Right renal pelvis (tissue), 4 donors: Measurements from ENCODE around the gene POLR1B. TPM values are rescaled to one million over a fixed set of nuclear protein-coding genes. Genes with fewer than 3 reads are reported as not detected.
A peak's percentile ranks its signal among the peaks of the same experiment; 100 is the strongest.
"Not testable (repeated sequence)": the region's sequence is repeated elsewhere in the genome, so short reads cannot be mapped to it uniquely, and the experiment has no call there.

Experiments used
- DNase-seq, 4 donors: peaks; one replicate each; pipeline ENCODE4 v3.0.0-alpha.2; 2013; ENCODE audit warnings: low read depth in 4 of 4, low spot score in 3 of 4, missing footprints in 1 of 4
- polyA plus RNA-seq, 4 donors: library from polyadenylated mRNA; unstranded; fragments of 120-200 nt; gene quantifications; one replicate each; pipeline ENCODE4 v1.2.1, GENCODE V29; 2013; ENCODE audit not compliant: insufficient read length in 4 of 4

POLR1B gene
- polyA plus RNA-seq, 4 donors, result 19.2 to 27.0 (median 25.1) TPM

- DNase-seq, result no peak
Measured at GRCh38 chr2:112539306-112539705, 3.0 kb upstream of the POLR1B start.

- no peak for DNase-seq
Measured at GRCh38 chr2:112540906-112541305, 1.4 kb upstream of the POLR1B start.

GRCh38 chr2:112541315-112542122 is 746 bp upstream of the POLR1B start:
- peak in 2 of 4 donors; percentile 52 to 82 for DNase-seq

GRCh38 chr2:112542984-112543661 is 858 bp downstream of the POLR1B start:
- no peak for DNase-seq

- DNase-seq, result no peak
Measured at GRCh38 chr2:112547333-112547732, 5.1 kb downstream of the POLR1B start.

- no peak for DNase-seq
Measured at GRCh38 chr2:112548980-112549379, 6.7 kb downstream of the POLR1B start.

- no peak for DNase-seq
Measured at GRCh38 chr2:112566104-112566503, 23.8 kb downstream of the POLR1B start.

- DNase-seq, result not testable (repeated sequence)
Measured at GRCh38 chr2:112566508-112566907, 24.2 kb downstream of the POLR1B start.

- DNase-seq, result no peak
Measured at GRCh38 chr2:112572005-112572404, 29.7 kb downstream of the POLR1B start.

- no peak for DNase-seq
Measured at GRCh38 chr2:112577756-112578155, 35.5 kb downstream of the POLR1B start.

GRCh38 chr2:112579241-112579640 is 37.0 kb downstream of the POLR1B start:
- no peak for DNase-seq

- DNase-seq, result no peak
Measured at GRCh38 chr2:112580084-112580483, 37.8 kb downstream of the POLR1B start.

- peak in 1 of 4 donors; percentile 23 for DNase-seq
Measured at GRCh38 chr2:112582314-112582746, 40.1 kb downstream of the POLR1B start.

GRCh38 chr2:112583497-112584133 is 41.4 kb downstream of the POLR1B start:
- no peak for DNase-seq

GRCh38 chr2:112584134-112584890 is 42.0 kb downstream of the POLR1B start, which contains the start of gene CHCHD5:
Gene CHCHD5 (plus strand): TSS chr2:112584609. CDS start chr2:112584648, 39 bp downstream.
- peak; percentile 84 to 90 (median 87) for DNase-seq

GRCh38 chr2:112584891-112585250 is 42.6 kb downstream of the POLR1B start:
- DNase-seq, result no peak

- DNase-seq, result no peak
Measured at GRCh38 chr2:112585400-112585799, 43.1 kb downstream of the POLR1B start.

GRCh38 chr2:112585873-112586464 is 43.7 kb downstream of the POLR1B start:
- no peak for DNase-seq

GRCh38 chr2:112588611-112589045 is 46.4 kb downstream of the POLR1B start:
- no peak for DNase-seq

- no peak for DNase-seq
Measured at GRCh38 chr2:112591413-112591812, 49.1 kb downstream of the POLR1B start.
